Measurements from ENCODE around the gene CAB39L.
"Not testable (repeated sequence)": the region's sequence is repeated elsewhere in the genome, so short reads cannot be mapped to it uniquely, and the experiment has no call there.

CAB39L gene

GRCh38 chr13:49297338-49297737 is 146.5 kb downstream of the CAB39L start:
- H3K4me1 ChIP-seq (ENCODE audit: control insufficient read depth in 1 of 2, insufficient read depth in 2 of 2, low read length in 2 of 2) = peaks cover 0 to 16% of the 10 kb centered on the region in 2 donors
- H3K9me3 ChIP-seq (ENCODE audit: control insufficient read depth in 1 of 2, low read length in 2 of 2) = no peaks in the 10 kb centered on the region
- H3K4me3 ChIP-seq (ENCODE audit: low read depth in 1 of 2, low read length in 2 of 2) = no peak overlapping the region
- no peaks in the 10 kb centered on the region for H3K27me3 ChIP-seq (ENCODE audit: low read depth, low read length)
- H3K36me3 ChIP-seq (ENCODE audit: control insufficient read depth in 1 of 2, insufficient read depth in 2 of 2, low read length in 2 of 2) = no peaks in the 10 kb centered on the region
- no peak overlapping the region for H3K27ac ChIP-seq (ENCODE audit: low read length)

DNA sequence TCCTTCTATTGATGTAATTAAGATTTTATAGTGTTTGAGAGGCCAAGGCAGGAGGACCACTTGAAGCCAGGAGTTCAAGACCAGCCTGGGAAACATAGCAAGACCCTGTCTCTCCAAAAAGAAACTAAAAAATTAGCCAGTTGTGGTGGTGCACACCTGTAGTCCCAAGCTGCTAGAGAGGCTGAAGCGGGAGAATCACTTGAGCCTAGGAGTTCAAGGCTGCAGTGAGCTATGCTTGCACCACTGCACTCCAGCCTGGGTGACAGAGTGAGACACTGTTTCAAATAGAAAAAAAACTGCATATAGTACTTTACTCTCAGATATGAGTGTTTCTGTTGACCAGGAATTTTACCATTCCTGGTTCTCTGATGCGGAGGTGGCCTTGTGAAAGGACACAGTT is 147.2 kb downstream of the CAB39L start:
- no peaks in the 10 kb centered on the region for H3K27me3 ChIP-seq (ENCODE audit: low read depth, low read length)
- H3K27ac ChIP-seq (ENCODE audit: low read length) = no peak overlapping the region
- H3K36me3 ChIP-seq (ENCODE audit: control insufficient read depth in 1 of 2, insufficient read depth in 2 of 2, low read length in 2 of 2) = no peaks in the 10 kb centered on the region
- H3K4me1 ChIP-seq (ENCODE audit: control insufficient read depth in 1 of 2, insufficient read depth in 2 of 2, low read length in 2 of 2) = peaks cover 0 to 14% of the 10 kb centered on the region in 2 donors
- H3K9me3 ChIP-seq (ENCODE audit: control insufficient read depth in 1 of 2, low read length in 2 of 2) = no peaks in the 10 kb centered on the region
- no peak overlapping the region for H3K4me3 ChIP-seq (ENCODE audit: low read depth in 1 of 2, low read length in 2 of 2)

- Histone ChIP-seq H3K36me3 (ENCODE audit: control insufficient read depth in 1 of 2, insufficient read depth in 2 of 2, low read length in 2 of 2) (no peaks in the 10 kb centered on the region), H3K27me3 (ENCODE audit: low read depth, low read length) (no peaks in the 10 kb centered on the region), H3K27ac (ENCODE audit: low read length) (no peak overlapping the region), H3K4me3 (ENCODE audit: low read depth in 1 of 2, low read length in 2 of 2) (no peak overlapping the region), H3K9me3 (ENCODE audit: control insufficient read depth in 1 of 2, low read length in 2 of 2) (no peaks in the 10 kb centered on the region), H3K4me1 (ENCODE audit: control insufficient read depth in 1 of 2, insufficient read depth in 2 of 2, low read length in 2 of 2) (peaks cover 0 to 8% of the 10 kb centered on the region in 2 donors)
Measured at GRCh38 chr13:49295244-49295643, 148.6 kb downstream of the CAB39L start.

DNA sequence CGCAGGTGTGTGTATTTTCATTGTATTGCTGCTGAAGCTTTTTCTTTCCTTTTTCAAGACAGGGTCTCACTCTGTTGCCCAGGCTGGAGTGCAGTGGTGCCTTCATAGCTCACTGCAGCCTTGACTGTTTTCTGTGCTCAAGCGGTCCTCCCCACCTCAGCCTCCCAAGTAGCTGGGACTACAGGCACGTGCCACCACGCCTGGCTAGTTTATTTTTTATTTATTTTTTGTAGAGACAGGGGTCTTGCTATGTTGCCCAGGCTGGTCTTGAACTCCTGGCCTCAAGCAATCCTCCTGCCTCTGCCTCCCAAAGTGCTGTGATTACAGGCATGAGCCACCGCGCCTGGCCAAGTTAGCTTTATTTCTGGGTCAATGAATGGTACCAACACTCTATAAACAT is 149.1 kb downstream of the CAB39L start:
- not testable (repeated sequence) for H3K4me1 ChIP-seq (ENCODE audit: control insufficient read depth in 1 of 2, insufficient read depth in 2 of 2, low read length in 2 of 2); H3K36me3 ChIP-seq (ENCODE audit: control insufficient read depth in 1 of 2, insufficient read depth in 2 of 2, low read length in 2 of 2); H3K9me3 ChIP-seq (ENCODE audit: control insufficient read depth in 1 of 2, low read length in 2 of 2); H3K27me3 ChIP-seq (ENCODE audit: low read depth, low read length); H3K4me3 ChIP-seq (ENCODE audit: low read depth in 1 of 2, low read length in 2 of 2); H3K27ac ChIP-seq (ENCODE audit: low read length)

DNA sequence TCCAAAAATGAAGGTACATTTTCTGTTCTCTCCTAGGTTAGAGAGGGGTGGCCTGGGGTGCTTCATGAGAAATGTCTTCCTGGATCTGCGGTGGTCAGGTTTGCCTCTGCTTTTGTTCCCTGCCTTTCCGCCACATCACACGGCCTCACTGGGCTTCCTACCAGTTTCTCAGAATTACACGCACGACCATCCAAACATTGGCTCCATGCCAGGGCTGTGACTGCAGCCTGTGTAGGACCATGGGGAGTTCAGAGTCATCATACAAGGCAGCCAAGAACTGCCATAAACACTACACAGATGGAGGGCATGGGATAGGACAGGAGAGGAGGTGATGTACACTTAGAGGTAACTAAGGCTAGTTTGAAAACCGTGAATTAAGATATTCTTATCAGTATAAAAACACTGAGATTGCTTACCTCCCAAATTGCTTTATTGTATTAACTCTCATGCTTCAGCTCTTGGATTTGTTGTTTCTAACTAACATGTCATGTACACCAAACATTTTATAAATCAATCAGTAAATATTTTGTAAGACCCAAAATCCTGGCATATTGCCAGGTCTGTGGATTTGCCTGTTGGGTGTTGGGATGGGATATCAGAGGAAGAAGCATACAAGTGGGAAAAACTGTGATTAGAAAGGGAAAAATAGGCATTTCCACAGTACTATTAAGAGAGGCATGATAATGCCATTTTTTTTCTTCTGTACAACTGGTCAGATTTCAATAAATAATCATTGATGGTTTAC is 150.9 kb downstream of the CAB39L start:
- Histone ChIP-seq H3K4me3 (ENCODE audit: low read depth in 1 of 2, low read length in 2 of 2) (no peak overlapping the region), H3K9me3 (ENCODE audit: control insufficient read depth in 1 of 2, low read length in 2 of 2) (no peaks in the 10 kb centered on the region), H3K27ac (ENCODE audit: low read length) (no peak overlapping the region), H3K27me3 (ENCODE audit: low read depth, low read length) (no peaks in the 10 kb centered on the region), H3K36me3 (ENCODE audit: control insufficient read depth in 1 of 2, insufficient read depth in 2 of 2, low read length in 2 of 2) (peaks cover 0 to 2% of the 10 kb centered on the region in 2 donors), H3K4me1 (ENCODE audit: control insufficient read depth in 1 of 2, insufficient read depth in 2 of 2, low read length in 2 of 2) (peaks cover 0 to 8% of the 10 kb centered on the region in 2 donors)

GRCh38 chr13:49288458-49288857 is 155.4 kb downstream of the CAB39L start:
- Histone ChIP-seq H3K27me3 (ENCODE audit: low read depth, low read length) (no peaks in the 10 kb centered on the region), H3K4me1 (ENCODE audit: control insufficient read depth in 1 of 2, insufficient read depth in 2 of 2, low read length in 2 of 2) (peaks cover 0 to 8% of the 10 kb centered on the region in 2 donors), H3K27ac (ENCODE audit: low read length) (no peak overlapping the region), H3K36me3 (ENCODE audit: control insufficient read depth in 1 of 2, insufficient read depth in 2 of 2, low read length in 2 of 2) (peaks cover 5 to 6% of the 10 kb centered on the region in 2 donors), H3K9me3 (ENCODE audit: control insufficient read depth in 1 of 2, low read length in 2 of 2) (no peaks in the 10 kb centered on the region), H3K4me3 (ENCODE audit: low read depth in 1 of 2, low read length in 2 of 2) (no peak overlapping the region)

GRCh38 chr13:49287995-49288394 is 155.9 kb downstream of the CAB39L start:
- Histone ChIP-seq H3K27ac (ENCODE audit: low read length) (no peak overlapping the region), H3K4me1 (ENCODE audit: control insufficient read depth in 1 of 2, insufficient read depth in 2 of 2, low read length in 2 of 2) (peaks cover 0 to 4% of the 10 kb centered on the region in 2 donors), H3K27me3 (ENCODE audit: low read depth, low read length) (no peaks in the 10 kb centered on the region), H3K4me3 (ENCODE audit: low read depth in 1 of 2, low read length in 2 of 2) (no peak overlapping the region), H3K36me3 (ENCODE audit: control insufficient read depth in 1 of 2, insufficient read depth in 2 of 2, low read length in 2 of 2) (peaks cover 5 to 6% of the 10 kb centered on the region in 2 donors), H3K9me3 (ENCODE audit: control insufficient read depth in 1 of 2, low read length in 2 of 2) (no peaks in the 10 kb centered on the region)

DNA sequence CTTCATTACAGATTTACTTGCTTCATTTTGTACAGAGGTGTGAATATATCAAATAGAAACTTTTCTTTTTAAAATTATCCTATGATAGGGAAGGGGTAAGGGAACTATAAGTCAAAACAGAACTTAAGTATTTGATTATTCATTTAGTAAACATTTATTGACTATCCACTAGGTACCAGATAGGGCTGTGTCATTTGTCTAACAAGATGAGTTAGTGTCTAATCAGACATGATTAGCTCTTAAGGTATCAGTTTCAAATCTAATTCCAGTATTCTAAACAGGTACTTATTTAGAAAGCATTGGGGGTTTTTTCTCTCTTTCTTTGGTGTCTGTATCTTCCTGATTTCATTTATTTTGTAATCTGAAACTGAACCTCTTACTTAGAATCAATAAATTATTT is 164.0 kb downstream of the CAB39L start:
- Histone ChIP-seq H3K27ac (ENCODE audit: low read length) (no peak overlapping the region), H3K36me3 (ENCODE audit: control insufficient read depth in 1 of 2, insufficient read depth in 2 of 2, low read length in 2 of 2) (peaks cover 5 to 7% of the 10 kb centered on the region in 2 donors), H3K4me1 (ENCODE audit: control insufficient read depth in 1 of 2, insufficient read depth in 2 of 2, low read length in 2 of 2) (no peaks in the 10 kb centered on the region), H3K4me3 (ENCODE audit: low read depth in 1 of 2, low read length in 2 of 2) (no peak overlapping the region), H3K9me3 (ENCODE audit: control insufficient read depth in 1 of 2, low read length in 2 of 2) (no peaks in the 10 kb centered on the region), H3K27me3 (ENCODE audit: low read depth, low read length) (no peaks in the 10 kb centered on the region)

DNA sequence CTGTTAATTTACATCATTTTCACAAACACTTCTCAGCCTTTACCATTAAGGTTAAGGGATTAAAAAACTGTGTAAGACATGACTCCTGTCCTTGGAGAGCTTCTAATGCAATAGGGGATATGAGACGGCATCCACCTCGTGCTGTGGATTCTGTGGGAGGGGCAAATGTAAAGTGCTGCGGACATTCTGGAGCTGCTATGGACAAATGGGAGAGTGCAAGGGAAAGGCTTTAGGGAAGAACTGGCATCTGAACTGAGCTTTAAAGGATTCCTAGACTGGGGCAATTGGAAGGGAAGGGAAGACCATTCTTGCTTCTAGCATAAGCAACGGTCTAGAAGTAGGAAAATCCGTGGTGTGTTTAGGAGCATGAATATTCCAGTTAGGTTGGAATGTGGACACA is 164.8 kb downstream of the CAB39L start:
- no peaks in the 10 kb centered on the region for H3K27me3 ChIP-seq (ENCODE audit: low read depth, low read length)

DNA sequence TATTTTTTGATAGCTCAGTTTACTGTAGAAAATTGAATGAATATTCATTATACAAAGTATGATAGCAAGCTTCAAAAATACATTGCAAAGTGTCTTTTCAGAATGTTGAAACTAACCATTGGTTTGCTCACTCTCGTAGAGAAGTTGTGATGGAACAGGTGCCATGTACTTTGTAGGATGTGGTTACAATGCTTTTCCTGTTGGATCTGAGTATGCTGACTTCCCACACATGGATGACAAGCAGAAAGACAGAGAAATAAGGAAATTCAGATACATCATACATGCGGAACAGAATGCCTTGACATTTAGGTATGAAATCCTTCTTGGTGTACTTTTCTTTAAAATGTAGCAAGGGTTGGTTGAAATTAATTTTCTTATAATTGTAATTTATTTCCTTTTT is 165.7 kb downstream of the CAB39L start:
- Histone ChIP-seq H3K36me3 (ENCODE audit: control insufficient read depth in 1 of 2, insufficient read depth in 2 of 2, low read length in 2 of 2) (peaks cover 5 to 7% of the 10 kb centered on the region in 2 donors), H3K27ac (ENCODE audit: low read length) (no peak overlapping the region), H3K4me3 (ENCODE audit: low read depth in 1 of 2, low read length in 2 of 2) (no peak overlapping the region), H3K4me1 (ENCODE audit: control insufficient read depth in 1 of 2, insufficient read depth in 2 of 2, low read length in 2 of 2) (no peaks in the 10 kb centered on the region), H3K9me3 (ENCODE audit: control insufficient read depth in 1 of 2, low read length in 2 of 2) (no peaks in the 10 kb centered on the region), H3K27me3 (ENCODE audit: low read depth, low read length) (no peaks in the 10 kb centered on the region)

More for the DNA sequence above, 164.8 kb downstream of the CAB39L start:
- Histone ChIP-seq H3K9me3 (ENCODE audit: control insufficient read depth in 1 of 2, low read length in 2 of 2) (no peaks in the 10 kb centered on the region), H3K27ac (ENCODE audit: low read length) (no peak overlapping the region), H3K36me3 (ENCODE audit: control insufficient read depth in 1 of 2, insufficient read depth in 2 of 2, low read length in 2 of 2) (peaks cover 5 to 7% of the 10 kb centered on the region in 2 donors), H3K4me3 (ENCODE audit: low read depth in 1 of 2, low read length in 2 of 2) (no peak overlapping the region), H3K4me1 (ENCODE audit: control insufficient read depth in 1 of 2, insufficient read depth in 2 of 2, low read length in 2 of 2) (no peaks in the 10 kb centered on the region)

DNA sequence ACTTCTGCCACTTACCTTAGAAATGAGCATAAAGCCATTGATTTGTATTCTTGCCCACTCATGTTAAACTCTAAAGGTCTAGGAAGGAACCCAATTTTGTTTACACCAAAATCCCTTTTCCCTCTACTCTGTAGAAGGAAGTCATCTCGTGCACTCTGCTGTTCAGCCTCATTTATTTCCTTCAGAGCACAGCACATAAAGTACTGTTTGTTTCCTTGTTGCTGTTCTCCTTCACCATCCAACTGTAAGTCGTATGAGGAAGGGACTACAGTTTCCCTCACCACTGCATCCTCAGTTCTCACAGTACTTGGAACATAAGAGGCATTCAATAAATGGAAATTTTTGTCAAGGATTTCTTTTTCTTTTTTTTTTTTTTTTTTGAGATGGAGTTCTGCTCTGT is 171.6 kb downstream of the CAB39L start:
- H3K4me3 ChIP-seq (ENCODE audit: low read depth in 1 of 2, low read length in 2 of 2) = no peak overlapping the region
- H3K27ac ChIP-seq (ENCODE audit: low read length) = no peak overlapping the region
- peaks cover 5 to 14% of the 10 kb centered on the region in 2 donors for H3K36me3 ChIP-seq (ENCODE audit: control insufficient read depth in 1 of 2, insufficient read depth in 2 of 2, low read length in 2 of 2)
- no peaks in the 10 kb centered on the region for H3K9me3 ChIP-seq (ENCODE audit: control insufficient read depth in 1 of 2, low read length in 2 of 2)
- no peaks in the 10 kb centered on the region for H3K27me3 ChIP-seq (ENCODE audit: low read depth, low read length)
- H3K4me1 ChIP-seq (ENCODE audit: control insufficient read depth in 1 of 2, insufficient read depth in 2 of 2, low read length in 2 of 2) = no peaks in the 10 kb centered on the region

GRCh38 chr13:49271264-49271663 is 172.6 kb downstream of the CAB39L start:
- Histone ChIP-seq H3K4me3 (ENCODE audit: low read depth in 1 of 2, low read length in 2 of 2) (no peak overlapping the region), H3K27ac (ENCODE audit: low read length) (no peak overlapping the region), H3K27me3 (ENCODE audit: low read depth, low read length) (no peaks in the 10 kb centered on the region), H3K36me3 (ENCODE audit: control insufficient read depth in 1 of 2, insufficient read depth in 2 of 2, low read length in 2 of 2) (peaks cover 0 to 20% of the 10 kb centered on the region in 2 donors), H3K4me1 (ENCODE audit: control insufficient read depth in 1 of 2, insufficient read depth in 2 of 2, low read length in 2 of 2) (no peaks in the 10 kb centered on the region), H3K9me3 (ENCODE audit: control insufficient read depth in 1 of 2, low read length in 2 of 2) (no peaks in the 10 kb centered on the region)

Data from muscle layer of duodenum (tissue), 2 donors.